ENCODE measurements around the gene EXOC4.
A peak's percentile ranks its signal among the peaks of the same experiment; 100 is the strongest.
"Not testable (repeated sequence)": the region's sequence is repeated elsewhere in the genome, so short reads cannot be mapped to it uniquely, and the experiment has no call there.

The EXOC4 gene

DNA sequence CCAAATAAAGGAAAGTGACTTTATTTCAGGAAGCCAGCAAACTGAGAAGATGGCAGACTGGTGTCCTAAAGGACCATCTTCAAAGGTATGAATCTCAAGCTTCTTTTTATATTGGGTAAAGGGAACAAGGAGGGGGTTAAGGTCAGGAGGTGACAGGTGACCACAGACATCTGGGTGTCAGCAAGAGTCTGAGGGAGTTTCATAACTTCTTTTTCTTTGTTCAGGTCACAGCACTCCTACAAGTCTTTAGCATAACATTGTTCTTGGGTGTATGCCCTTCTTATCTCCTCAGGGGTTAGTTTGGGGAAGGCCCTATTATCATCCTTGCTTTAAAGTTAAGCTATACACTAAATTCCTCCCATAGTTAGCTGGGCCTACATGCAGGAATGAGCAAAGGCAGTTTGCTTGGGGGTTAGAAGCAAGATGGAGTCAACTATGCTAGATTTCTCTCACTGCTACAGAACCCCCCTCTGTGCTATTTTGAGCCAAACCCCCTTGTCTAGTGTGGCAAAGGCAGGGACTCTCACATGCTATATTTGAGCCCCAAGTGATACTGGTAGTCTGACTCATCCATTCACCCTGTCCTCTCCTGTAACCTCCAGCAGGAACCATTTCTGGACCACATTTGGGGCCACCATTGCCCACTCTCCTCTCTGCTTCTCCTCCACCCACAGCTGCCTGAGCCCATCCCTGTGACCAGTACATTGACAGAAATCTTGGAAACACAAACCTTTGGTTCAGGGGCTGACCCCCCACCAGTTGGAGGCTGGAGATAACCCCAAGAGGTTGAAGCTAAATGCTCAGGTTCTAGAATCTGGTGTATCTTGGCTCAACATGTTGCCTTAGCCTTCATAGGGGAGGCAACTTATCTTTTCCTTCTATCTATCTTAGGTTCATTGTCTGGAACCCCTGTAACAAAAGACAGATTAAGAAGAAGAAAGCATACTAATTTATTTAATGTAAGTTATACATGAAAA, 818.8 kb downstream of the EXOC4 start:
- Mint-ChIP-seq H3K9me3 (peaks cover 17 to 23% of the 10 kb centered on the region in 2 donors), H3K27me3 (no peaks in the 10 kb centered on the region), H3K4me3 (no peak overlapping the region), H3K4me1 (peaks cover 5% of the 10 kb centered on the region), H3K27ac (peak overlapping the region in 1 of 2 donors; percentile 5)
- DNase-seq = no peak
- peak; percentile 65 for ATAC-seq

DNA sequence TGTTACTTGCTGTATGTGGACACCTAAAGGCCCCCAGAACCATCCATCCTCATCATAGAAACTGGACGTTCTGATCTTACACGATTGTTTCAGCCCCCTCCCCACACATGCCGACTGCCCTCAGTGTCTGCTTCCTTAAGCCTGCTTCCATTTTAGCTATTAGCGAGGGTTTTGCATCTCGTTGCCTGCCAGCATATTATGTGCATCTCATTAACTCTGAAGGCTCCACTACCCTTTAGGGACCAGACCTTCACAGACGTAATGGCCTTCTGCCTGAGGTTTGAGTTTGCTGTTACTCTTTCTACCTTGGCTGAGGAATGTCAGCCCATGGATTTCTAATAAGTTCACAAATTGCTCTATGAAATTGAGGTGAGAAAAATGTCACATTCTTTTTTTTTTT, 820.4 kb downstream of the EXOC4 start:
- H3K4me1 Mint-ChIP-seq = peaks cover 5% of the 10 kb centered on the region
- no peak for ATAC-seq
- no peak overlapping the region for H3K27ac Mint-ChIP-seq
- no peaks in the 10 kb centered on the region for H3K27me3 Mint-ChIP-seq
- no peak for DNase-seq
- H3K4me3 Mint-ChIP-seq = no peak overlapping the region
- peaks cover 19 to 23% of the 10 kb centered on the region in 2 donors for H3K9me3 Mint-ChIP-seq

DNA sequence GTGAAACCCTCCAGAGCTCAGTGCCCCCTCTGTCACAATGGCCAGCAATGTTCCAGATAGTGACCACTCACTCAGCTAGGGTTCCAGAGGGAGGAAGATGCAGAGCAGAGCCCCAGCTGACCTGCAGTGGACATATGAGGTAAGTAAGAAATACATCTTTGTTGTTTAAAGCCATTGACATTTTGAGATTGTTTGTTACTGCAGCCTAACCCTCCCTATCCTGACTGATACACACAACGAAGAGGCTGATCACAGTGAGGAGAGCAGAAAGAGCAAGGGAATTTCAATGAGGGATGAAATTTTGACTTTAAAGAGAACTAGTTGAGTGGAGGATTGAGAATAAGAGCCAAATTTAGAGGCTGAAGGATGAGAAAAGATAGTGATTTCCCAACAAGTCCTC, 822.9 kb downstream of the EXOC4 start:
- ATAC-seq (no peak), DNase-seq (no peak)
- Mint-ChIP-seq H3K27me3 (no peaks in the 10 kb centered on the region), H3K27ac (no peak overlapping the region), H3K9me3 (peaks cover 19 to 23% of the 10 kb centered on the region in 2 donors), H3K4me3 (no peak overlapping the region), H3K4me1 (peaks cover 5% of the 10 kb centered on the region)

DNA sequence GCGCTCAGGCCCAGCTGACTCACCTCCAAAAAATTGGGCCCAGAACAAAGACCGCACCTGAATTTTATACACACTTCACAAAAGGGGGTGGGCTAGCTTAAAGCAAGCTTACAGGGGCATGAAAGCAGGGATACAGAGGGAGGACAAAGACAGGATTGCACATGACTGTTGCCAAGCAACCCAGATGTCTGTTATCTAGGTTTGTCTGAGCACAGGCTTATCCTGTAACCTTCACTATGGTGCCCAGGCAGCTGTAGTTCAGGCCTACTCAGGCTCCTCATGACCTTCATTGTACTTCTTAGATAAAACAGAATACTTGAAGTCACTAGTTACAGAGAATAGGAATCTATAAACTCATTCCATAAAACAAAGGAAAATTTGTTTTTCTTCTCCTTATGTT, 824.7 kb downstream of the EXOC4 start:
- not testable (repeated sequence) for ATAC-seq, H3K4me3 Mint-ChIP-seq, H3K4me1 Mint-ChIP-seq, DNase-seq, H3K27me3 Mint-ChIP-seq, H3K27ac Mint-ChIP-seq
- peaks cover 19 to 32% of the 10 kb centered on the region in 2 donors for H3K9me3 Mint-ChIP-seq

DNA sequence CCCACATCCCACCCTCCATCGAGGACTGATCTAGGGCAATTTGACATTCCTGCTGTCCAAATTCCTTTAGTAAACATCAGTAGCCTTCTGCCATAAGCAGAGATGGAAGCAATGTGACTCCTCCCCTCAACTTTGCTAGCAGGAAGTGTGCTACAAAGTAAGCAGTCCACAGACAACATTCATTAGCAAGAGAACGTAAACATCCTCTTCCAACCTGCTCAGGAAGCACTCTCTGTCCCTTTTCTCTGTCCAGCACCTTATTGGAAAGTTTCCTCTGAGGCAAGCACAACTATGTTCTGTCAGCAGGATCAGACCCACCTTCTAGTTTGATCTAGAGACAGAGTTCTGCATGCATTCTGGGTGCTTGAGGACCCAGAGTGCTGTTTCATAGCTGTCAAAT, 826.1 kb downstream of the EXOC4 start:
- ATAC-seq (no peak), DNase-seq (no peak)
- Mint-ChIP-seq H3K9me3 (peaks cover 19 to 30% of the 10 kb centered on the region in 2 donors), H3K4me1 (no peaks in the 10 kb centered on the region), H3K4me3 (no peak overlapping the region), H3K27me3 (no peaks in the 10 kb centered on the region), H3K27ac (no peak overlapping the region)

DNA sequence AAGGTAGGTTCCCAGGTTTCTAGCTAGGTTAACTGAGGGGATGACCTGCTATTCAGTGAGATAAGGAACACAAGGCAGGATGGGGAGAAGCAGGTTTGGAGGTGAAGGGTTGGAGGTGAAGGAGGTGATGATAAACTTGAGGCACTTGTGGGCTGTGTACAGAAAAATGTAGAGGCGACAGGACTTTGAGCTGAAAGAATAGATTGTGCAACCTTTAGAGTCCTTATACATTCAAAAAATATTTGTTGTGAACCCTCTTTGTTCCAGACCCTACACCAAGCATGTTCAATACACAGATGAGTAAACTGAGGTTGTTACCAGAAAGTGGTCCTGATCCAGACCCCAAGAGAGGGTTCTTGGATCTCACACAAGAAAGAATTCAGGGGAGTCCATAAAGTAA, 828.8 kb downstream of the EXOC4 start:
- ATAC-seq = no peak
- no peak for DNase-seq
- Mint-ChIP-seq H3K4me1 (no peaks in the 10 kb centered on the region), H3K9me3 (peaks cover 2 to 10% of the 10 kb centered on the region in 2 donors), H3K4me3 (no peak overlapping the region), H3K27ac (no peak overlapping the region), H3K27me3 (no peaks in the 10 kb centered on the region)

DNA sequence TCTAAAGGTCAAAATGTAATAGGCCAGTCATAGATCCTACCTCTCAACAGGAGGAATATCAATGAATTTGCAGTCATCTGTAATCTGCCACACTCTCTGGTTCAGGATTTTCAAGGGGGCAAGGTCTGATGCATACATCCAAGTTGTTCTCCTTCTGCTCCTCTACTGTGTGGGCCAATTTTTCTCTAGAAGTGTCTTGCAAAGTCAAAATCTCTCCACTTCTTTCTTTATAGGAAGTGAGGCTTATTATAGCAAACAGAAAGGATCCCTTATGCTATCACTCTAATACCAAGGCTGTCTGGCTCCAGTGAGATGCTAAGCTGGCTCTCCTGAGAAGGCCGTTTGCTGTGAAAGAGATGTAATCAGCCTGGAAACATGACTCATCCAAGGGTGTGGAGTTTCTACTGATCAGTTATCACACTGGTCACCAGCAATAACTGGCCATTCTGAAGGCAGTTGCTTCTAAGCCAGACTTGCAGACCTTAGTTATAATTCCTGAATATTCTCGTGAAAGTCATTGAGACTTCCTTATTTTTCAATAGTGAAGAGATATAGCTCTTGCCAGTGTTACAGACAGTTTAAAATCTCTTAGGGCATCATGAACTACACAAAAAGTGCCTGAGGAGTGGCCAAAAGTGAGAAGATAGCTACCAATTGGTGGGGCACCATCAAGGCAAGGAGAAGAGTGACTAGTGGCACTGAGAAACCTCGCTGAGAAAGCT, 831.0 kb downstream of the EXOC4 start:
- ATAC-seq = no peak
- Mint-ChIP-seq H3K4me1 (no peaks in the 10 kb centered on the region), H3K27me3 (no peaks in the 10 kb centered on the region), H3K4me3 (no peak overlapping the region), H3K27ac (no peak overlapping the region), H3K9me3 (peaks cover 6 to 22% of the 10 kb centered on the region in 2 donors)
- DNase-seq = no peak

DNA sequence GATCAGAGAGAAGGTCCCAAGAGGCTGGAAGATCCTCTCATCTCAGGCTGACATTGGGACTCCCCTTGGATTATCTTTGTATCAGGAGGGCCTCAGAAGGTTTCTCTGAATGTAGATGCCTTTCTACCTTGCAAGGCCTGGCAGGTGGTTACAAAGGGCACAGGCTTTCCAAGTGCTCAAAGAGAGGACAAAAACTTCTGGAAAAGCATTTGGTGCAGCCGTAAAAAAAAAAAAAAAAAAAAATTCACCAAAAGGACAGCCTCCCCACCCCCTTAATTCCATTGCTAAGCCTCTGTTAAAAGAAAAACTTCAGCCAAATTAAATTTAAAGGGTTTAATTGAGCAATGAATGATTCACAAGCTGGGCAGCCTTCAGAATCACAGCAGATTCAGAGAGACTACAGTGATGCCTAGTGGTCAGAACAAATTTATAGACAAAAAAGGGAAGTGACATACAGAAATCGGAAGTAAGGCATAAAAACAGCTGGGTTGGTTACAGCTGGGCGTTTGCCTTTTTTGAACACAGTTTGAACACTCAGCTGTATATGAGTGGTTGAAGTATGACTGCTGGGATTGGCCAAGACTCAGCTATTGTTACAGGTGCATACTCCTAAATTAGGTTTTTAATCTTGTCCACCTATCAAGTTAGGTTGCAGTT, 831.7 kb downstream of the EXOC4 start:
- DNase-seq = no peak
- no peak for ATAC-seq
- H3K4me1 Mint-ChIP-seq = no peaks in the 10 kb centered on the region
- H3K27ac Mint-ChIP-seq = no peak overlapping the region
- peaks cover 13 to 29% of the 10 kb centered on the region in 2 donors for H3K9me3 Mint-ChIP-seq
- no peak overlapping the region for H3K4me3 Mint-ChIP-seq
- no peaks in the 10 kb centered on the region for H3K27me3 Mint-ChIP-seq

DNA sequence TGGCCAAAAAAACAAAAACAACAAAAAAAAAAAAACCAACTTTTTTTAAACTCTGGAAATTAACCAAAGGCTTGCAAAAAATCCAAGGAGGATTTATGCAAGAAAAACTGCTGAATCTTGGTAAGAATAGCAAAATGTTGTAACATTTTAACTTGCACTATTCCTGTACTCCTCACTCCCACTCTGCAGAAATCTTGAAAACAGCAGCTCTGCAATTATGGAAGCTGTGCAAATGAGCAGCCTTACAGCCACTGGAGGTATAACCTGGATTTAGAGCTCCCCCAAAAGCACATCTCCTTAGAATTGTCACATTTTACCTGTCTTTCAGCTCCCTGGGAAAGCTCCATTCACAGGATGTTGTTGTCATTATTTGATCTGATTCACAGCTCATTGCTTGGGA, 832.4 kb downstream of the EXOC4 start:
- DNase-seq (no peak), ATAC-seq (no peak)
- Mint-ChIP-seq H3K9me3 (peaks cover 19 to 36% of the 10 kb centered on the region in 2 donors), H3K4me1 (no peaks in the 10 kb centered on the region), H3K27me3 (no peaks in the 10 kb centered on the region), H3K27ac (no peak overlapping the region), H3K4me3 (no peak overlapping the region)

DNA sequence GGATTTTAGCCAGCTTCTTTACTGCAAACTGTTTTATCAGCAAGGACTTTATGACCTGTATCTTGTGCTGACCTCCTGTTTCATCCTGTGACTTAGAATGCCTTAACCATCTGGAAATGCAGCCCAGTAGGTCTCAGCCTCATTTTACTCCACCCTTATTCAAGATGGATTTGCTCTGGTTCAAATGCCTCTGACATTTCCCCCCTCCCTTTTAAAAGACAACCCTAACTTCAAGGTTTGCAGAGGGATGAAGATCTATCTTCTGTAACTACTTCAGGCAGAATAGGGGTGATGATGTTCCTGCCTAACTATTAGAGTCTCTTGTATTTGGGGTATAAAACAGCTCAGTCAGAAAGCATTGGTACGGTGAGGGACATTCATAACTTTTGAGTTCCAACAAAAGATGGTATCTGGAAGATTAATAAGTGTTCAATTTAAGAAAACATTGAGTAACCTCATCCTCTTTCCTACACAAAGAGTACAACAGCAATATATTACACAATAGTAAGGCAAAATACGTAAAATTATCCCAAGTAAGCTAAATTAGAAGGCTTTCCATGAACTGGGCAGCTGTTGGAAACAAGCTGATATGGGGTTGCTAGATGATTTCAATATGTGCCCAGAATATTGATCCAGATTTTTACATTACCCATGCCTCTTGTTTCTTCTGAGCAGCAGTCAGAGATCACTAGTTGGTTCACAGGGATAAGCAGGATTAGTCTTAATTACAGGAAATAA, 834.3 kb downstream of the EXOC4 start:
- Mint-ChIP-seq H3K4me1 (no peaks in the 10 kb centered on the region), H3K4me3 (no peak overlapping the region), H3K27ac (no peak overlapping the region), H3K9me3 (peaks cover 19 to 34% of the 10 kb centered on the region in 2 donors), H3K27me3 (no peaks in the 10 kb centered on the region)
- ATAC-seq (no peak), DNase-seq (no peak)

DNA sequence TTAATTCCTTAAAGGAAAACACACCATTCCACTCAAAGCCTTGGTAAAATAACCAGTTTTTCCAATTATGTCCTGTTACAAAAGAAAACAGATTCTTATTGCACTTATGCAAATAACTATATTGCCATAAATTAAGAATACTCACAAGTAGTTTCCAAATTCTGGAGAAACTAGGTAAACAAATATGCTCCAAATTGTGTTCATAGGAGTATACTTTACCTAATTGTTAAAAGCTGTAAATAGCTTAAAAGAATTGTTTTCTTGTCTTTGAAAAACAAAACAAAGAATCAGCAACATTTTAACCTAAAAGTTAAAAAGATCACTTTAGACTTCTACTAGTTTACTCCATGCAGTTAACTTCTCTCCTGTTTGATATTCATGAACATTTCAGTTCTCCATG, 835.3 kb downstream of the EXOC4 start:
- DNase-seq = no peak
- no peaks in the 10 kb centered on the region for H3K27me3 Mint-ChIP-seq
- no peak overlapping the region for H3K4me3 Mint-ChIP-seq
- H3K4me1 Mint-ChIP-seq = no peaks in the 10 kb centered on the region
- H3K27ac Mint-ChIP-seq = no peak overlapping the region
- peaks cover 24 to 39% of the 10 kb centered on the region in 2 donors for H3K9me3 Mint-ChIP-seq
- ATAC-seq = no peak

DNA sequence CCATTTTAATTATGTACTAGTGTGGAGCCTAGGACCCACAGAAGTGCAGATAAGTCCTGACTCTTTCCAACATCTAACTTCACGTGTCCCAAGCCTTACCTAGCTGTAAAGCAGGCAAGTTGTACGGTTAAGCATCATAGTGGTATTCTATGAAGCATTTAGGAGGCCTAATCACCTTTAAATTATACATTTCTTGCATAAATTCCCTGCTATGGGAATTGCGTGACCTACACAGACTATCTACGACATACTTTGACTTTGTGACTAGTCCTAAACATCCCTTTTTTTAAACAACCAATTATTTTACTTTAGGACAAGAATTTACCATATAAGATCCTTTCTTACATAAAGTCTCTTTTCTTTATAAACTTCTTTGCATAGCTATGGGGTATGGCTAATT, 836.6 kb downstream of the EXOC4 start:
- DNase-seq (no peak), ATAC-seq (no peak)
- no peak overlapping the region for H3K27ac Mint-ChIP-seq
- H3K27me3 Mint-ChIP-seq = no peaks in the 10 kb centered on the region
- H3K4me1 Mint-ChIP-seq = no peaks in the 10 kb centered on the region
- peaks cover 33 to 51% of the 10 kb centered on the region in 2 donors for H3K9me3 Mint-ChIP-seq
- H3K4me3 Mint-ChIP-seq = no peak overlapping the region

DNA sequence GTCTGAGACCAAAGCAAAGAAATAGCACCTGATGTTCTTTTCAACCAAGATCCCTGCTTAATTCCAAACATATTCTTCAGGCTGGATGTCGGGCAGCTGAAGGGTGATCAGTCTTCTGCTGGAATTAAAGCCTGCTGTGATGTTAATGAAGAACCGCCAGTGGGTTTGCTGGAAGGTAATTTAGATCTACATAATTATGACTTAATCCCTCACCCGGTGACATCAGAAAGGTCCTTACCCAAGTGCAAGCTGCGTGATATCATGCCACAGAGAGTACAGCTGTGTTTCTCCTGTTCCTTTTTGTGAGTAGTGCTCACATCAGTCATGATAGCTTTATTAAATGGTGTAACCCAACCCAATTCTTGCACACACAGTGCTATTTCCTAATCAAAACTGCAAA, 845.2 kb downstream of the EXOC4 start:
- Mint-ChIP-seq H3K4me1 (no peaks in the 10 kb centered on the region), H3K4me3 (no peak overlapping the region), H3K27me3 (no peaks in the 10 kb centered on the region), H3K27ac (no peak overlapping the region), H3K9me3 (peaks cover 27 to 43% of the 10 kb centered on the region in 2 donors)
- ATAC-seq = no peak
- DNase-seq = no peak

DNA sequence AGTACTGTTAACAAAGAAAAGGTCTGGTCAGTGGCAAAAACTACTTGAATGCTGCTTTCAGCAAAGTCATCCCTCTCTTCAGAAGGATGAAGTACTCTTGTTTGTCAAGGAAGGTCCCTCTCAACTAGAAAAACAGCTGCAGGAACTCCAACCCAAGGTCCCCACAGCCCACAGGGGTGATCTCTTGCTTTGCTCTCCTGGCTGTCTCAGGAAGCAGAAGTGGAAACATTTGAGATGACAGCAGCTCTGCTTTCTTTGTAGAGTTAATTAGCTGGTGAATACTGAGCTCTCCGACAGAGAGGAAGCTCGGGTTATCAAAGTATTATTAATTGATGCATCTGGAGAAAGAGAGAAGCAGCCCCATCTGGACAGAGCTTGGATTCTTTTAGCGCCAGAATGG, 848.8 kb downstream of the EXOC4 start:
- H3K4me3 Mint-ChIP-seq = no peak overlapping the region
- ATAC-seq = no peak
- H3K27ac Mint-ChIP-seq = no peak overlapping the region

DNA sequence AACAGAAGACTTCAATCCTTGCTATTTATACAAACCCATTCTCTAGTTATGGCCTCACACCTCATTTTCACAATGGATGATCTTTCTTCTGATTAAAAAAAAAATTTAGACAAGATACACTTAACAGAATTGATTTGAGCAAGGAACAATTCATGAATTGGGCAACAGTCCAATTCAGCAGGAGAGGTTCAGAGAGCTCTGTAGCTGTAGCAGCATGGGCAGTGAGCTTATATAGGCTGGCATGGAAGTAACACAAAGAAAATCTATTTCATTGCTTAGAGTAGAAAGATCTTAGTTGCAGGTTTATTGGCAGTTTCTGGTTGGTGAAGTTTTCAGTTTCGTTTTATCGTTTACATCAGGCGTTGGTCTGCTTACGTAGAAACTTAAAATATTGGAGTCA, 851.3 kb downstream of the EXOC4 start:
- H3K9me3 Mint-ChIP-seq = peaks cover 0 to 7% of the 10 kb centered on the region in 2 donors
- no peak overlapping the region for H3K27ac Mint-ChIP-seq
- no peak overlapping the region for H3K4me3 Mint-ChIP-seq
- ATAC-seq (no peak), DNase-seq (no peak)
- H3K4me1 Mint-ChIP-seq = no peaks in the 10 kb centered on the region
- H3K27me3 Mint-ChIP-seq = no peaks in the 10 kb centered on the region

More for the DNA sequence above, 848.8 kb downstream of the EXOC4 start:
- Mint-ChIP-seq H3K9me3 (peaks cover 0 to 7% of the 10 kb centered on the region in 2 donors), H3K27me3 (no peaks in the 10 kb centered on the region), H3K4me1 (no peaks in the 10 kb centered on the region)
- DNase-seq = no peak

All from stimulated activated naive CD8-positive, alpha-beta T cell treated with anti-CD3 and anti-CD28 coated beads, Interleukin-15, amount 100 ng/mL, for 72 hours (primary cell).